Activated T-cell treated with anti-CD3 and anti-CD28 coated beads for 1 hour (primary cell): Measurements from ENCODE around the gene KAZN.
"Not testable (repeated sequence)": the region's sequence is repeated elsewhere in the genome, so short reads cannot be mapped to it uniquely, and the experiment has no call there.

Experiments
- DNase-seq: peaks from one replicate; pipeline ENCODE4 v3.0.0-alpha.2; 2020; ENCODE audit warnings: low read depth

Gene KAZN

DNA sequence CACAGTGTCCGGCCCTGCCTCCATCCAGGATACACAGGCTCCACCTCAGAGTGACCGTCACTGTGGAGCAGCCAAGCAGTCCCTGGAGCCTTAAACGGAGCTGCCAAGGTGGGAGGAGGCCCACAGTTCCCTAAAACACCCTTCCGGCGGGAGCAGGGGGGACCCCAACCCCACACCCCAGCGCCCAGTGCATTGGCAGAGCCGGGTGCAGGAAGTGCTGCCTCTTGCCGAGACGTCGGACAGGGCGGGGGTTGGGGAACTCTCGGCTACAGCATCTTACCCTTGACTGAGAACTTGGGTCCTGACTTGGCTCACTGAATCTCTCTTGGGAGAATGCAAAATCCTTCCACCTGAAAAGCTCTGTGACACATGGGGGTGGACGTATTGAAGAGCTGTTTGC lies 516.4 kb downstream of the KAZN start:
- DNase-seq: no peak

DNA sequence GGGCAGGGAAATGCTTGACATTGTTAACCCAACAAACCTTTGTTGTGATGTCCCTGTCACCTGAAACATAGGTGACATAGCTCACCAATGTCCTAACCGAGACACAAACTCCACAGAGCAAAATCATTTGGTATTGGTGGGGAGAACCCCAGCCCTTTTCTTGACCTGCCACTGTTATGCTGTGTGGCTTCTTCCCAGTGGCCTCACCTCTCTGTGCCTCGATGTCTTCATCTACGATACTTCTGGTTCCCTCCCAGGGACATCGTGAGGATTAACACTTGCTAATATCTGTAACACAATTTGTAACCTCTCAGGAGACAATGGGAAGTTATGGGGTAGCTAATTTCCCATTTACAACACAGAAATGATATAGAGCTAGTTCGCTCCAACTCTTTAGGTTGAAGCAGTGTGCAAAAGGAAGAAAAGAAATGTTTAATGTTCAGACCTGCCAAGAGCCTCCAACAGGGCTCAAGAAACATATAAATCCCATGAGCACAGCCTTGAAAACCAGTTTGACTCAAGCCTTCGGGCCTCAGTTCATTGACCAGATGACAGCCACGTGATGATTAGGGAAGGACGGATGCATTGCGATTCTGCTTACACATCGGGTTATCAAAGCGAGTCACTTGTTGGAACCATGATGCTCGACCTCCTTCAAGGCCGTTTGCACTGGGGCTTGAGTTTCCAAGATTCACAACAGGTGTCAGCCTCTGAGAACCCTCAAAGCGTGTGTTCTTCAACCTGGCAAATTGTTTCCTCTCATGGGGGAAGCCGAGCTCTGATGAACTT lies 517.3 kb downstream of the KAZN start:
- DNase-seq: no peak

DNA sequence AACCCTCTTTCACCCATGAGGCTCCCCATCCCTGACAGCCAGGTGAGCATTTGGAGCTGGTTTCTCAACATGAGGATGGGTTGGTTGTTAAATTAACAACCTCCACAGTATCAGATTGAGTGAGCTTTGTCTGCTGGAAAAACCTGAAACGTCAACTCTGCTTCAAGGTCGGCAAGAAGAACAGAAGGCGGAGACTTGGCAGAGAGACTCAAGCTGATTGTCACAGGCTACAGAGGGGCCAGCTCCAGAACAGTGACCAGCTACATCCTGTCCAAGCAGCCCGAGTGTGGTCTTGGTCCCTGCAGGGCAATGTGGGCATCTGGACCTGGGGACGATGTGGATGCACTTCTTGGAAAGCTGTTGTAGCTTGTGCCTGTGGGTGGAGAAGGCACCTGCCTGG lies 518.5 kb downstream of the KAZN start:
- DNase-seq: no peak

DNA sequence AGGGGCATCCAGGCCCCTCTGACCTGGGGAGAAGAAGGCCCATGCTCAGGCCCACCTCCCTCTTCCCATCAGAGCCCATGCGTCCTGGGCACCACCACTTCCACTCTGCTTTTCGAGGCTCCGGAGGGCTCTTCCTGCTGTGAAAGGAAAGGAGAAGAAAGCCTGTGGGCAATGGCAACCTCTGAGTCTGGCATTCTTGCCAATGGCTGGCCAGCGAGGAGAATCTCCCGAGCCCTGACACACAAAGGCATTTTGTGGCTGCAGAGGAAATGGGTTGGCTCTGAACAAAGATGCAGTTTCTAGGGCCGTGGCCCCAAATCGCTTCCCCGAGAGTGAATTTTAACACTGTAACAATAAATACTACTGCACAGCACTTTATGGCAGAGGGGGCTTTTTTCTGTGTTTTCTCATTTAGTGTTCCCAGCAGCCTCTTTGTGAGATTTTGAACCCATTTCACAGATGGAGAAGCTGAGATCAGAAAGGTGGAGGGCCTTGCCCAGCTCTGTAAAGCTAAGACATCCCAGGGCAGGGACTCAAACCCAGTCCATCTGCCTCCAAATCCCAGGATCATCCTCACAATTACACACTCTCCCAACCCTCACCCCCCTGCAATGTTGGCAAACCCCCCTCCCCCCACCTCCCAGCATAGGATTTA lies 519.3 kb downstream of the KAZN start:
- DNase-seq: no peak

DNA sequence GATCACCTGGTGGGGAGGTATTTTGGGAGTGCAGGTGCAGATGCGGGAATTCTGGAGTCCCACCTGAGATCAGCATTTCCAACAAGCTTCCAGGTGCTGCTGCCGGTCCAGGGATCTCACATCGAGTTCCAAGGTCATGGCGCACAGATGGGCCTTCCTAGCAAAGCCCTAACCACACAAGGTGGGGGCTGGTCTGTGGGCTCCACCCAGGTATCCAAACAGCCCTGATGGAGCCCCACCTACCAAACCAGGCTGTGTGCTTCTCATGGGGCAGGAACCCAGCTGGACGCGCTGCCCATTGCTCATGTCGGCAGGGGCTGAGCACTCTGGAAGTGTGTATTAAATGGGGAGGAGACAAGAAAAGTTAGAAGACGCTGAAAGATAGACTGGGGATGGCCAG lies 520.1 kb downstream of the KAZN start:
- DNase-seq: no peak

DNA sequence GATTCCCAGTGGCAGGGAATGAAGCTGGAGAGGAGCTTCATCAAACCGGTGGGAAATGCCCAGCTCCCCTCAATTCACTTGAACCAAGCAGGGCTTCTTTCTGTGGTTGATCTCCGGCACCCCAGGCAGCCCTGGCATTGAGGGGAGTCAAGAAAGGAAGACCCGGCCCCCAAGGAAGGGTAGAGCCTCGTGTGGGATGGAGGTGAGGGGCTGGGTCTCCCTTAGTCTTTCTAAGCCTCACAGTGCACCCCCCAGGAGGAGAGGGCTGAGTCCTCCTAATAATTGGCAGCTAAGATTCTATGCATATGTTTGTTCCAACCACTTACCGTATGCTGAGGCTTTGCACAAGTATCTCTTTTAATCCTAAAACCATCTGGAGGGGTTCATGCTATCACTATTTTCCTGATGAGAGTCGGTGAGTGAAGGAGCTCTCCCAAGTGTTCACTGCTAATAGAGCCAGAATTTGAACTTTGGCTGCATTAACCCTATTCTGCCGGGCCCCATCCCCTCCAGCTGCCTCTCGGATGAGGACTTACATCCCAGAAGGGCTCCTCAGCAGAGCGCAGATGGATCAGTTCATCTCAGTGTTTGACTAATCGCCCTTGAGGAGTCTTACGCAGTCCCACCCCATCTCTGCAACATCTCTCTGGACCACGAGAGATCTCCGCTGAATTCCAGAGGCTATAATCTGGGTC lies 521.9 kb downstream of the KAZN start:
- DNase-seq: no peak

DNA sequence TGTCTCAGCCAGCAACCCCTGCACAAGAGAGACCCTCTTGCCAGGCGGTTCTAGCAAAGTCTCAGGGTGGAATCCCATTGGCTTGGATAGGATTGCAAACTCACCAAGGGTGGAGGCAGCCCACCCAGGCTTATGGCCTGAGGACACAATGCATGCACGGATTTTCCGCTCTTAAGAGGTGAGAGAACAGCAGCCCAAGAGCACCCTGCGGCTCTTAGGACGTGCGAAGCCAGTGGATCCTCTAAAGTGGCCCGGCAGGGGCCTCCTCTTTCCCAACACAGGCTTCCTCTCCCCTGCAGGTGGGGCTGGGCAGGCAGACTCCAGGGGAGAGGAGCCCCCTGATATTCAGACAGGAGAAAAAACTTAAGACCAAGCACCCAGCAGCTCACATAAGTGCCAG lies 523.8 kb downstream of the KAZN start:
- DNase-seq: no peak

DNA sequence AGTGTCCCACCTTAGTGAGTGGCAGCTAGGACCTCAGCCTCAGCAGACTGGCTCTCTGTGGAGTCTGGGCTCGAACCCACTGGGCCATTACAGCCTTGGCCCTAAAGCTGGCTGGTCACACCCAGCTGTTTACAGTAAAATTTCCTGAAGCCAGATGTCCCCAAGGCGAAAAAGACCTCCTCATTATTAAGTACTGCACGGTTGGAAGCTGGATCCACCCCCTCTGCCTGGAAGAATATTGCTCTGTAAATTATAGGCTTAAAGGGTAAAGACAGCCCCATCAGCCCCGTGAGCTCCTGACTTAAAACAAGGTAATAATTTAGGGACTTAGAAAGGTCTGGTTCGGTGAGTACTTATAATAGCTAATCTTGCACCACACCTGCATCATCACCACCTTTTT lies 524.8 kb downstream of the KAZN start:
- DNase-seq: no peak

DNA sequence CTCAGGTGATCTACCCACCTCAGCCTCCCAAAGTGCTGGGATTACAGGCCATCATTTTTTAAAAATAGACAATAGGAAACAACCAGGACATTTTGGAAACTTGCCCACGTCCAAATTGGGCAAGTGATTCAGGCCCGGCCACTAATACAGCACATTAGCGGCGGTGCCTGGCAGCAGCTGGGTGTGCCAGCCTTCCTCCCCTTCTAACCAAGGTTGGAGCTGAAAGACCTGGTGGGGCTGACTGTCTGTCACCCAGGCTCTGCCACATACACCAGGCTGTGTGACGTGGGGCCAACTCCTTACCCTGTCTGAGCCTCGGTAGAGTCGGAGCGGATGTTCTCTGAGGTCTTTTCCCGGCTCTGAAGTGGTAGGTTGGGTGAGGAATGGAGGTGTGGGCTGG lies 525.4 kb downstream of the KAZN start:
- DNase-seq: no peak

DNA sequence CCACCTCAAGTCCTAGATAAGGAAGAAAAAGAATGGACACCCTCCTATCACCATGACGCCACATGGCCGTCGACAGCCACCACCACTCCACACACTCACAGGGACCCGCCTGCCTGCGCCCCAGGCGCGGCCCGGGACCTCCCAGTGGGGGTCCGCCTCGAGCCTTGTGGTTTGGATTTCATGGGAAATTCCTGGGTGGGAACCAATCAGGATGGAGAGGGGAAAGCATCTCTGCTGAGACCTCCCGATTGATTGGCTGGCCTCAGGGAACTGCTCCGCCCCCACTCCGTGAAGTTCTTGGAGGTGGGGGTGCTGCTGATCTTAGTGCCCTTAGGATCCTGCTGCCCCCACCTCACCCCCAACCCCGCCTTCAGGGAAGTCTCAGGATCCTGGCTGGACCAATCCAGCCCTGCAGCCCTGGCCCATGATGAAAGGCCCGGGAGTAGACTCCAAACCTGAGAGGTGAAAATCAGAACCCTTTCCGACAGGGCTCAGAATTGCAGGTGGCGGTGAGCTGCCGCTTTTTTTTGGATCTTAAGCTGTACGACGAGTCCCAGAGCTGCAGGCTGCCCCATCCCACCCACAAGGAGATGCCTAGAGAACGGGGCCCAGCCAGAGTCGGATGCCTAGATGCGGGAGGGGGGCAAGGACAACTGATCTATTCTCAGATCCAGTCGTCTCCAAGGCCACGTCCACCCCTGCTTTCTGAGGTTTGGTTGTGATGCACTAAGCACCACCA lies 526.0 kb downstream of the KAZN start:
- no peak for DNase-seq

DNA sequence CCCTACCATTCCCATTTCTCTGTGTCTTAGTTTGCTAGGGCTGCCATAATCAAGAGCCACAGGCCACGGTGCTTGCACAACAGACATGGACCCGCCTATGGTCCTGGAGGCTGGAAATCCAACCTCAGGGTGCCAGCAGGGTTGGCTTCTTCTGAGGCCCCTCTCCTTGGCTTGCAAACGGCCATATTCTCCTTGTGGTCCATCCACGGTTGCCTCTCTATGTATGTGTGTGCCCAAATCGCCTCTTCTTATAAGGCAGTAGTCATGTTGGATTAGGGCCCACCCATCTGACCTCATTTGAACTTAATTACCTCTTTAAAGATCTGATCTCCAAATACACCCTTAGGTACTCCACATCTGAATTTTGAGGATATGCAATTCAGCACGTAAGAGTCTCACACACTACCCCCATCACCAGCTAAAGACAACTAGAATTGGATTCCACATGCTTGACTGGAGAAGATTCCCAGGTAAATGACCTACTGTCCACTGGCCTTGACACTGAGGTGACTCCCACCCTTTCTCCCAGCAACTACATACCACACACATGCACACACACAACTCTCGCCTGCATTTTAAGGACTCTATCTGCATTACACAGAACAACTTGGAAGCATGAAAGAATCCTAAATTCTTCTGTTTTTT lies 526.7 kb downstream of the KAZN start:
- no peak for DNase-seq

DNA sequence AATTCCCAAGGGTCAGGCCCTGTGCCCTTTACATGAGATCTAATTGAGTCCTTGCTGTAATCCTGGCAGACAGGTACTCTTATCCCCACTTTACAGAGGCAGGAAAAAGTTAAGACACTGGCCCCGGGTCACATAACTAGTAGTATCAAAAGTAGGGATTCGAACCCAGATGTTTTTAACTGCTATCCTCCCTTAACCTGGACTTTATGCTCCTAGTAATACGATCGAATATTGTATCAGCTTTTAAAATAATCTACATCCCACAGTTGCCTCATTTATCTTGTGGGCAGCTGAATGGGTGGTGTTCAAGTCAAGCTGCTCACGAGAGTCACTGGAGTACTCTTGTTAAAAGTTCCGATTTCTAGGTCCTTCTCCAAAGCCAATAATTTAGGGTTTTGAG lies 529.6 kb downstream of the KAZN start:
- DNase-seq: no peak

DNA sequence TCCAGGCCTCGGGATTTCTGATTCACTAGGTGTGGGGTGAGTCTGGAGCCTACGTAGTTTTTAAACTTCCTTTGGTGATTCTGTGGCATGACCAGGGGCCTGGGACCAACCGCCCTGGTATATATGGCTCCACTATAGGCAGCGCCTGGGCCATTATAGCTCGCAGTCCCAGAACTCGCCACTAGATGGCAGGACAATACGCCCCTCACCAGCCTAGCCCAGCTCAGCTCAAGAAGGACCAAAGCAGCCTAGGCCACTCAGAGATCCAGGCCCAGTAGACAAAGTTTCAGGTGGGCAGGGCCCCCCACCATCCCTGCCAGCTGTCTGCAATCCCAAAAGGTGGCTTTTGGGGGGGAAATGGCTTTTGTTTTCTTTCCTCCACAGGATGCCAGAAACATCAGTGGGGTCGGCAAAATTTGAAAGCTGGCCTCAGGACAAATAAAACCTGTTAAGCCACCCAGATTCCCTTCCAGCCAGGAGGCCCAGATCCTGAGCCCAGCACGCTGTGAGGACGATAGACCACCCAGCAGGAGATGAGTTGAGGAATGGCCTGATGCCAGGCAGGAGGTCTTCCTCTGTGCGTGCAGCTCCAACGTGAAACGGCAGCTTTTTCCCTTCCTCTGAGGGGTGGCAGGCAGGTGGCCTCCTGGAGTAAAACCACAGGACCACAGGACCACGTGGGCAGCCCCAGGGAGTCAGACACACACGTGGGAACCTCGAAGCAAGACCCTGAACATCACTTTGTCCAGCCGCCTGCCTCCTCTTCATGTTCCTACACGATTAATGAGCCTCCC lies 530.2 kb downstream of the KAZN start:
- peak; percentile 61 for DNase-seq

DNA sequence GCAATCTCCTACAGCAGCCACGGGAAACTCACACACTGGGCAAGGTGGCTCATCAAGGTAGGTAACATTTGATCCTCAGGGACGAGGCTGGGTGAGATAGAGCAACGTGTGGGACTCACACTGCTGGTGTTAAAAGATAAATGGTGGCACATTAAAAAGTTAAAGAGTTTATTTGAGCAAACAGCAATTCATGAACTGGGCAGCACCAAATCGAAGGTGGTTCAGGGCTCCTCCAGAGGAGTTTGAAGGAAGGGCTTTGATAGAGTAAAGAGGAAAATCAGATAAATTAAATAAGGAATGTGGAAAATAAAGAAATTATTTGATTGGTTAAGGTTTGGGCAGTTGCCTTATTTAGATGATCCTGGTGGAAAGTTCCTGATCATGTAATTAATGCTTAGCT lies 531.5 kb downstream of the KAZN start:
- no peak for DNase-seq

DNA sequence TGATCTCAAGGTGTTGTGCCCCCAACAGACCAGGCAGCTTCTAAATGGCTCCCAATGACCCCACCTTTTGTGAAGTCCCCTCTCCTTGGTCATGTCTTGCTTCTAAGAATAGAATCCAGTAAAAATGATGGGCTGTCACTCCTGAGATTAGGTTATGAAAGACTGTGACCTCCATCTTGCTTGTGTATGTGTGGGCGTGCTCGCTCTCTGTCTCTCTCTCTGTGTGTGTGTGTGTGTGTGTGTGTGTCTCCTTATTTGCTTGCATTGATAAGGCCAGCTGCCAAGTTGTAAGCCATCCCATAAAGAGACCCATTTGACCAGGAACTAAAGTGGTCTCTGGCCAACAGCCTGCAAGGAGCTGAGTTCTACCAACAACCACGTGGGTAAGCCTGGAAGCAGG lies 532.1 kb downstream of the KAZN start:
- no peak for DNase-seq

DNA sequence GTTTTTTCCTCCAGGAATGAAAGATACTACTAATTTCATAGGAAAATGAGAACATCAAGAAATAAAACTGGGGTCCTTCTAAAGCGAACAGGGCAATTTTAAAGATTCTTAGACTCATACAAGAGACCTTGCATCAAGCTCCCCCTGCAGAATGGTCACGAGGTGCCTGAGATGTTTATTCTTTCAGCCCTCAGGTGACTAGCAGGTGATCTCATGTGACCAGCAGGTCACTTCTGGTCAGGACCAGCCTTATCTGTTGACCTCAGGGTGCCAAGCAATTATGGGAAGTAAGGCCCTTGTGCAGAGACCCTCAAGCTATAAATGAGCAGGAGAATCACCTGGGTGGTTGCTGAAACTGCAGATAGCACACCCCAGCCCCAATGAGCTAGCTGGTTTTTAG lies 534.5 kb downstream of the KAZN start:
- DNase-seq: no peak

DNA sequence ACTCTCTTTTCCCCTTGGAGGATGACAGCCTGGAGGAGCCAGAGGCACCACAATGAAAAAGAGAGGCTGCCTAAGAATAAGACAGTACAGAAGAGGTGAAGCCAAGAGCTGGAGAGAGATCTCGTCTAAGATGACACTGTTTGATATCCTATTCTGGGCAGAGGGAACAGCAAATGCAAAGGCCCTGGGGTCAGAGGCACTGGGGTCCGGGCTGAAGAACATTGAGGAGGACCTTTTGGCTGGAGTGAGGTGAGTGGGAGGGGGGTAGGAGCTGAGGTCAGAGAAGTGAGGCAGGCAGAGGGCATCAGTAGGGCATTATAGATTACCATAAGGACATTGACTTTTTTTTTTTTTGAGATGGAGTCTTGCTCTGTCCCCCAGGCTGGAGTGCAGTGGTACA lies 535.8 kb downstream of the KAZN start:
- no peak for DNase-seq

DNA sequence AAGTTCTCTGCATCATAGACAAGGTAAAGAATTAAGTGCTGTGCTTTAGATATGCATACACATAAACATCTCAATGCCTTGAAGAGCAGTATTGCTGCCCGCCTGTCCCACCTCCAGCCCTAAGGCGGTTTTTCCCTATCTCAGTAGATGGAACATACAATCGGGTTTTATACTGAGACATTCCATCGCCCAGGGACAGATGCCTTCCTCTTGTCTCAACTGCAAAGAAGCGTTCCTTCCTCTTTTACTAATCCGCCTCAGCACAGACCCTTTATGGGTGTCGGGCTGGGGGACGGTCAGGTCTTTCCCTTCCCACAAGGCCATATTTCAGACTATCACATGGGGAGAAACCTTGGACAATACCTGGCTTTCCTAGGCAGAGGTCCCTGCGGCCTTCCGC lies 537.1 kb downstream of the KAZN start:
- not testable (repeated sequence) for DNase-seq

DNA sequence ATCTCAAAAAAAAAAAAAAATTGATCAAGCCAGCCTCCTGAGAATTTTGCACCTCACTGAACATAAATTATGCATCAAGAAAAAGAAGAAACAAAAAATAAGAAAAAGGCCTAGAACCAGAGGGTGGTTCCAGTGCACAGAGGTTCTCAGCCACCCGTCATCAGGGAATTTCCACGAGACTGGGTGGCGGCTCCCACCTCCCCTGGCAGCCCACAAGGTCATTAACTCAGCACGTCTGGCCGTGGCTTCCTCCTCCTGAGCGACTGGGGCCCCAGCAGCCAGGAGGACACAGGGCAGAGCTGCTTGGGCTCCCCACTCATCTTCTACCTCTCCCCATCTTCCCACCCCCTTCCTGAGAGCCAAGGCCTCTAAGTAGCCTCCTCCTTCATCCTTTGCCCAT lies 539.3 kb downstream of the KAZN start:
- DNase-seq: no peak

DNA sequence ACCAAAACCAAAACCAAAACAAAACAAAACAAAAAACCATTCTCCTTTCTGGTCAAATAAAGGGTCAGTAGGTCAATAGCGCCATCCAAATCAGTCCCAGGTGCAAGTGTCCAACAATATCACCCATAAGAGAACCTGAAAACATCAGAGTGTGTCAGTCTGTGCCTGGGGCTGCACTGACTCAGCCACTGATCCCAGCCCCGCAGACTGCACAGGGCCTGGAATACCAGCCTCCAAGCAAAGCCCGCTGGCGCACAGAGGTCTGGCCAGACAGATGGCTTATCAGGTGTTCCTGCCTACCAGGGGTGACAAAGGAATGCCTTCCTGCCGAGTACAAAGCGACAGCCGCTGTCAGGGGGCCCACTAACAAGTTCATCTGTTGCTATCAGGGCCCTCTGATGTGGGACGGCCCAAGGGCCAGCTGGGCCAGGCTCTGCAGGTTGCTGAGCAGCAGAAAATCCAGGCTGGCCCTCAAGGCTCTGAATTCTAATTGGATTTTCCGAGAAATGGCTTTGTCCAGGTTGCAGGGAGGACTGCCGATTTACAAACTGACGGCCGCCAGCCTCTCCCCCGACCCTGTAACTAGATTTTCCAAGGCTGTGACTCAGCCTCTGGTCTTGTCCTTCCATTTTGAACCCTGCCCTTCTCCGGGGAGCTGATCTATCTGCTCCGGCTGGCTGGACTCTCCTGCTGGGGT lies 541.3 kb downstream of the KAZN start:
- DNase-seq: no peak
